Activated CD4-positive, alpha-beta T cell treated with anti-CD3 and anti-CD28 coated beads, Interleukin-2, Interleukin-6, amounts not matched to agents 100 ng/mL and 50 ng/mL, durations not matched to agents 16 hours and 8 hours (primary cell): ENCODE results near the gene SLC43A2.
A peak's percentile ranks its signal among the peaks of the same experiment; 100 is the strongest.

ENCODE experiments used
- DNase-seq: peaks from one replicate; pipeline ENCODE4 v3.0.0-alpha.2; 2020

Gene SLC43A2

DNA sequence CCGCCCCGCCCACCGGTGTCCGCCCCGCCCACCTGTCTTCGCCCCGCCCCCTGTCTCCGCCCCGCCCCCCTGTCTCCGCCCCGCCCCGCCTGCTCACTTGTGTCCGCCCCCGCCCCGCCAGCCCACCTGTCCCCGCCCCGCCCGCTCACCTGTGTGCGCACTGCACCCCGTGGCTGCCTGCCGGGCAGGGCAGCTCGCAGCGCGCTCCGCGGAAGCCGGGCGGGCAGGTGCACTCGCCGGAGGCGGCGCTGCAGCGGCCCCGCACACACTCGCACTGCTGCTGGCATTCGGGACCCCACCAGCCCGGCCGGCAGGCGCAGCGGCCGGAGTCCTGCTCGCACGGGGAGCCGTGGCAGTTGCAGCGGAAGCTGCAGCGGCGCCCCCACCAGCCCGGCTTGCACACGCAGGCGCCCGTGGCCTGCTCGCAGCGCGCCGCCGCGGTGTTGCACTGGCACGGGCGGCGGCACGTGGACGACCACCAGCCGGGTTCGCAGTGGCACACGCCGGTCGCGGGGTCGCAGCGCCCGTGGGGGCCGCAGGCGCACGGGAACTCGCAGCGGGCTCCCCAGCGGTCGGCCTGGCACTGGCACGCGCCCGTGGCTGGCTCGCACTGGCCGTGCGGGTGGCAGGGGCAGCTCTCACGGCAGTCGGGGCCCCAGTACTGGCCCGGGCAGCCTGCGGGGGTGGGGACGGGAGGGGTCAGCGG lies 14.8 kb upstream of the SLC43A2 start:
- DNase-seq: peak; percentile 27

DNA sequence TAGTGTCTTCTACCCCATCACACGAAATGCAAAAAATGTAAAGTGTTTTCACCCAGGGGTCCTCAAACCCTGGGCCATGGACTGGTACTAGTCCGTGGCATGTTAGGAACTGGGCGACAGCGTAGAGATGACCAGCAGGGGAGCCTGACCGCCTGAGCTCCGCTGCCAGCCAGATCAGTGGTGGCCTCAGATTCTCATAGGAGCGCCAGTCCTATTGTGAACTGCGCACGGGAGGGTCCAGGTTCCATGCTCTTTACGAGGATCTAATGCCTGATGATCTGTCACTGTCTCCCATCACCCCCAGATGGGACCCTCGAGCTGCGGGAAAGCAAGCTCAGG lies 12.4 kb upstream of the SLC43A2 start:
- DNase-seq: no peak

DNA sequence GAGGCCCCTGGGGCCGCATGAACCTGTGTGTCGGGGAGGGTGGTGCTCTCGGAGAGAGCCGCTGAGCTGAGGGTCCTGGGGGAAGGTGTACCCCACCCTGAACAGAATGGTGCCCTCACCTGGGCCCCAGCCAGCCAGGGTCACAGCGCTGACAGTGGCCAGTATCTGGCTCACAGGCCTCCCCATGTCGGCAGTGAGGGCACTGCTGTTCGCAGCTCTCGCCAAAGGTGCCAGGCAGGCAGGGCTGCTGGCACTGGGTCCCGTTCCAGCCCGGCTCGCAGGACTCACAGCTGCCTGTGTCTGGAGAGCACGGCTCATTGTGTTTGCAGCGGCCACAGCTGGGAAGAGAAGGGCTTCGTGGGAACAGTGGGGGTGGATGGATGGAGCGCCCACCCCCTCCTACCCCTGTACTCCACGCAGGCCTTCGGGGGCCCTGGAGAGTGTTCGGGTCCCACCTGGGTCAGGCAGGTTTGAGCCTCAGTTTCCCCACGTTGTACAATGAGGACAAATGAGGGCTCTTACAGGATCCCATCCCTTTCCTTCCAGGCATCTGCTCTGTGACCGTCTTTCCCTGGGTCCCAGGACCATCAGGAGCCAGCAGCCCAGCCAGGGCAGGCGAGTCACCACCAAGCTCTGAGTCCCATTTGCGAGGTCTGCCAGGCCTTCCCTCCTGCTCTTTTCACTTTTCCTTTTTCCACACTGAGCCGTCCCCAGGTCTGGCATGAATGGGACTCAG lies 11.9 kb upstream of the SLC43A2 start:
- no peak for DNase-seq

DNA sequence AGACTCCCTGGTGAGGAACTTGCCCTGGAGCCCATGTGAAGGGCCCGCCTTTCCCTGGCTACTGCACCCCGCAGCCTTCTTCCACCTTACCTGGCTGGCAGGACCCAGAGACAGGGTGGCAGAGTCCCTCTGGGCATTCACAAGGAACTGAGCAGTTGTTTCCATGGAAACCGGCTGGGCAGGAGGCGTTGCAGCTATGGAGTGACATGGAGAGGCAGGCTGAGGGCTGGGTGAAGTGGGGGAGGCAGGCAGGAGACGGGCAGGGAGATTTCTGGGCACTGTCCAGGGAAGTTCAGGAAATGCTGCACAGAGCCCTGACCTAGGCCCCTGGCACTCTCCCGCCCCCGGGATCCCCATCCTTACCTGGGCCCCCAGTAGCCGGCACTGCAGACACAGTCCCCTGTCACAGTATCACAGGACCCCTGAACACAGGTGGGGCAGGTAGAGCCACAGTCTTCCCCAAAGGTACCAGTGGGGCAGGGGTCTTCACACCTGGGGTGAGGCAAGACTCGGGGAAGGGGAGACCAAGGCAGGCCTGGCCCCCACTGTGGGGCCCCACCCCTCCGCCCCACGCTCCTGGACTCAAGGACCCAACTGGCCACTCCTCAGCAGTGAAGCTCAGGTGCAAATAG lies 11.0 kb upstream of the SLC43A2 start:
- no peak for DNase-seq

DNA sequence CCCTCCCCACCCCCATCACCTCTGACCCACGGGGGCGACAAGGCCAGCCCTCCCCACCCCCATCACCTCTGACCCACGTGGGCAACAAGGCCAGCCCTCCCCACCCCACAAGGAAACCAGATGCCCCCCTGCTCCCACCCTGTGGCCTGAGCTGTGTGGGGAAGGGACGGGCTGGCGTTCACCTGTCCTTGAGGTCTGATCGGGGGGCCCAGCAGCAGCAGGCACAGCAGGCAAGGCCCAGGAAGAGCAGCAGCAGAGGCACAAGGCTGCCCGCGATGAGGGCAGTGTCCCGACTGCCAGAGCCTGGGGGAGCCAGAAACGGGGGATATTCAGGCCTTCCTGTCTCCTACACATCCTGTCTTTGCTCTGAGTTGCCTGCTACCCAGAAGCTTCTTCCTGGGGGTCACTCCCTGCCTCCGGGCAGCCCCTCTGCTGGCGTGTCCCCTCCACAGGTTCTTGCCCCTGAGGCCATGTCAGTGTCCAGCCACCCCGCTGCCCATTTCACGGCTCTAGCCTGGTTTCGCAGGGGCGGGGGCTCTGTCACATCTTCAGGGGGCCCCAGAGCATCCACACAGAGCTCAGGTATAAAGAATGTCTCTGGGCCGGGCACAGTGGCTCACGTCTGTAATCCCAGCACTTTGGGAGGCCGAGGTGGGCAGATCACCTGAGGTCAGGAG lies 10.1 kb upstream of the SLC43A2 start:
- DNase-seq: no peak

DNA sequence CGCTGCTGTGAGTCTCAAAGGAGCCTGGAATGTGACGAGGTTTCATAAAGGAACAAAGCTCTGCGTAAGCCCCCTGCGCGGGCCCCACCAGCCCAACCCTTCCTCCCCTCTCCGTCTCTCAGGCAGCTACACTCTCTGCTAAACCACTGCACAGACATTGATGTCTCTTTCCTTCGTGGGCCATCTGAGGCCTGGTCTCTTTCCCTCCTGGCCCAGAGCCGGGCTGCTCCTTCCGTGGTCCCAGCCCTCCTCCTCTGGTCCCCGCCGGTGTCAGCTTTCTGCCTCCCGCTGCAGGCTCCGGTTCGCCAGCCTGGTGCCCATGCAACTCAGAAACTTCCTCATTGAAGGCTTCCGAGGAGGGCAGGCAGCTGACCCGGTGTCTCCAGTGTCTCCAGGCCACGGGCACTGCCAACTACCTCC lies 9.5 kb upstream of the SLC43A2 start:
- DNase-seq: no peak

DNA sequence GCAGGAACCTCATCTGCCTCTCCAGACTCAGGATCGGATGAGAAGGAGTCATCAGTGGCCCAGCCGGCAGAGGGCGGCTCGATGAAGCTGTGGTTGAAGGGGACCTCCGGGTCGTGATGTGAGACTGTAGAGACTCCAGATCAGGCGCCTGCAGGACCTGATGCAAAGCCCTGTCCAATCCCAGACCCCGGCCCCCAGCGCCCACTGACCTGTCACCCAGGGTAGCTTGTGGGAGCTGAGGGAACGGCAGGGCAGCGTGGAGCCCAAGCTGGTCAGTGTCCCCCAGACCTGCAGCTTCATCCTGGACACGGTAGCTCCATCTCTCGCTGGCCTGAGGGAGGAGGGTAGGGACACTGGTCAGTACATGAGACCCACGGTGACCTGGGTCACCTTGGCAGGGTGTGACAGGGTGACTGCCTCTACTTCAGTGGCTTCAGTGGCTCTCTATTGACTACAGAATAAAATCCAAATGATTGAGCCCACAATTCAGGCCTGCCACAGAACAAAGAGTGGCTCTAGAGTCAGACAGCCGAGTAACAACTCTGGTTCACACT lies 8.2 kb upstream of the SLC43A2 start:
- no peak for DNase-seq

DNA sequence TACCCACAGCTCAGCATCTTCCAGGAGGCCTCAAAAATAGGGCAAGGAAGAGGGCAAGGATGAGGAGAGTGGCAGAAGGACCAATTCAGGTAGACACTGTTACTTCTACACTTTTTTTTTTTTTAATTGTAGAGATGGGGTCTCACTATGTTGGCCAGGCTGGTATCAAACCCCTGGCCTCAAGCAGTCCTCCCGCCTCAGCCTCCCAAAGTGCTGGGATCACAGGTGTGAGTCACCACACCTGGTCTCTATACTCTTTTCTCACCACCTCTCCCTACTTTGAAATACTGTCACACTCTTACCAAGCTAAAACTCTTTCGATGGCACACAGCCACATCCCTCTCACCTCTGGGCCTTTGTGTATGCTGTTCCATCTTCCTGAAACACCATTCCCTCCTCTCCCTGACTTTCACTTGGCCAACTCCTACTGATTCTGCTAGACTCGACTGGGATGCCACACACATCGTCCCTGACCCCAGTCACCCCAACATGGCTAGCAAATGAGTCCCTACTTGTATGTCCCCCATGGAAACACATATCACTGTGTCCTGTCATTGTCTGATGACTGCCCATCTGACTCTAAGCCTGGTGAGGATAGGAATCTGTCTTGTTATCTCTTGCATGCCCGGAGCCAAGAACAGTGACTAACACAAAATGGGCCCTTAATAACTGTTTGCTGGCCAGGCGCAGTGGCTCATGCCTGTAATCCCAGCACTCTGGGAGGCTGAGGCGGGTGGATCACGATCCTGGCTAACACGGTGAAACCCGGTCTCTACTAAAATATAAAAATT lies 7.2 kb upstream of the SLC43A2 start:
- no peak for DNase-seq

DNA sequence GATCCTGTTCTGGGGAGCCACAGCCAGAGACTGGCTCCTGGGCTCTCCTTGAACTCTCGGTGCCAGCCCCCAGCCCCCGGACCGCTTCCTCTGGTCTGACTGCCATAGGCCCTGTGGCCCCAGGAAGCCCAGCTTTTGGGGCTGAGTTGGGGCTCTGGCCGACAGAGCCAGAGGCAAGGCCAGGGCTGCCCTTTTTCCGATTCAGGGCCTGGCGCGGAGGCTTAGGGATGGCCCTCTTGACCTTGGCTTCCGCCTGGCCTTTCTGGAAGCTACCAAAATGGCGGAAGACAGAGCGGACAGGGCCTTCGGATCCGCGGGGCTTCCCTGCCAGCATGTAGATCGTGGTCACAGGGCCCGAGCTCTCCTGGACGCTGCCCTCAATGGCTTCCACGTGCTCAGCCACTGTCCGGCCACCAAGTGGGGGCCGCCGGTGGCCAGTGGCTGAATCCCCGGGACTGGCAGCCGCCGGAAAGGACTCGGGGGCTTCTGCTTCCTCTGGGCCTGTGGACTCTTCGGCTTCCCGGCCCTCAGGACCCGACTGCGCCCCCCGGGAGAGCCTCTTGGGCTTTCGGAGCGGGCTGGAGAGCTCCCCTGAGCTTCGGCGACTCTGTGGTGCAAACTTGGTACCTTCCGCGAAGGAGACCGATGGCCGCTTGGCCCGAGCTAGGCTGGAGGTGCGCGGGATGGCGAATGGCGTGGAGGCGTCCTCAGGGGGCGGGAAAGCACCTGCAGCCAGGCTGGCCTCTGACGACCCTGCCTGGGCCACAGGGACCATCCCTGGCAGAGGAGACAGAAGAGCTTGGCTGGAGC lies 6.4 kb upstream of the SLC43A2 start:
- no peak for DNase-seq

DNA sequence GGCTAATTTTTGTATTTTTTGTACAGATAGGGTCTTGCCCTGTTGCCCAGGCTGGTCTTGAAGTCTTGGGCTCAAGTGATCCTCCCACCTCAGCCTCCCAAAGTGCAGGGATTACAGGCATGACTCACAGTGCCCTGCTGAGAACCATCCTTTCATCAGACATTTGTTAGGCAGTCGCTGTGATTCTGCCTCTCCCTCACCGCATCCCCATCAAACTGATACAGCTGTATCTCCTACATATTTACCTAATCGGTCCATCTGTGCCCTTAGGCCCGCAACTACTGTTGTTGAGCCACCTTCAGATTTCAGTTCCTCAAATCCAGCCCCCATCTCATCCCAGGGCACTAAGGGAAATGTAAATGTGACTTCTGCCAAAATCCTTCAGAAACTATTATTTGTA lies 2.0 kb upstream of the SLC43A2 start:
- no peak for DNase-seq

DNA sequence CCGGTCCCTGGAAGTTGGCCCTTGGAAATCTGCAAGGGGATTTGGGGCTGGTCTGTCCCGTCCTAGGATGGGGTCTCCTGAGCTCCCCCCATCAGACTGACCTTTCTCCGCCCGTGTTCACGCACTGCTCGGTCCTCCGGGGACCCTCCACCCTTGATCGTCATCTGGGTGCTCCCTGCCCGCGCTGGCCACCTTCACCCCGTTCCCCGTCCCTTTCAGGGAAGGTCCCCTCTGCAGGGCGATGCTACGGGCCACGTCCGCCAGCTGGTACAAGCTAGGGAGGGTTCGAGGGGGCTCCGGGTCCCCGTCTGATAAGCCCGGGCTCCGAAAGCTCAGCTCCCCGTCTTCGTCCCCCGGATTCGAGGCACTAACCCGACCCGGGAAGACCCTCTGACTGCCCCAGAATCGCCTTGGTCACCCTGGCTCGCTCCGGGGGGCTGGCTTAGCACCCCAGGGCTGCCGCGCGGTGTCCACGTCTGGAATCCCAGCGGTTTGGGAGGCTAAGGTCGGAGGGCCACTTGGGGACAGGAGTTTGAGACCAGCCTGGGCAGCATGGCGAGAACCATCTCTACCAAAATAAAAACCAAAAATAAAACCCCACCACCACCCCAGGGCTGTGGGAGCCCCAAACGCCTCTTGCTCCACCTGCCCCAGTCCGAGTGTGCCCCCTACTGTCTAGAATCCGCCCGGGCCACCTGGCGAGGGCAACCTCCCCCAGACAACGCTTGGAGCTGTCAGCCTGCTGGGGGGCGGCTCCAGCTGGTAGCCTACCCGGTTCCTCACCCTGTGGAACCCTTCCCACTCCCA lies 1.1 kb upstream of the SLC43A2 start:
- DNase-seq: peak; percentile 85

DNA sequence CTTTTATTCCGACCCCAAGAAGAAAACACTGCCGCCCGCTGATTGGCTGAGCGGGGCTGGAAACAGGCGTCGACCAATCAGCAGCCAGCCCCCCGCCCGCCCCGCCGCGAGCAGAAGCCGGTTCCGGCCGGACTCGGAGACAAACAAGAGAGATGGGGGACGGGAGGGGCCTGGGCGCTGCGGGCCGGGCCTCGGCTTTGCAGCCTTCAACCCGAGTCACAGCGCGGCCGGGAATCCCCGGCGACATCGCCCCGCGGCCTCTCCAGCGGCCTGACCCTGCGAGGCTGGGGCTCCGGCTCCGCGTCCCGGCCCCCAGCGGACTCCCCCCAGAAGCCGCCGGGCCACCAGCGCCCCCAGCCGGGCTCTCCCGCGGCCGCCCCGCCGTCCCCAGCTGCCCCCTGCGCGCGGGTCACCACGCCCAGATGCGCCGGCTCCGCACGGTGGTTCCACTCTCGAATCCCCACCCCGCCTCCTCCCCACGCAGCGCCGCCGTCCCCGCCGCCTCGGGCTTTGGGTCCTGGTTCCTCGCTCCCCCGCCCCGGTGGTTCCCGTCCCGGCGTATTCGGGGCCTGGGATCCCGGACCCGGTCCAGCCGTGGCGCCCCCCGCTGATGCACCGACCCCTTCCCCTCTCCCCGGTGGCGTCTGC lies 346 bp upstream of the SLC43A2 start:
- DNase-seq: peak; percentile 94

DNA sequence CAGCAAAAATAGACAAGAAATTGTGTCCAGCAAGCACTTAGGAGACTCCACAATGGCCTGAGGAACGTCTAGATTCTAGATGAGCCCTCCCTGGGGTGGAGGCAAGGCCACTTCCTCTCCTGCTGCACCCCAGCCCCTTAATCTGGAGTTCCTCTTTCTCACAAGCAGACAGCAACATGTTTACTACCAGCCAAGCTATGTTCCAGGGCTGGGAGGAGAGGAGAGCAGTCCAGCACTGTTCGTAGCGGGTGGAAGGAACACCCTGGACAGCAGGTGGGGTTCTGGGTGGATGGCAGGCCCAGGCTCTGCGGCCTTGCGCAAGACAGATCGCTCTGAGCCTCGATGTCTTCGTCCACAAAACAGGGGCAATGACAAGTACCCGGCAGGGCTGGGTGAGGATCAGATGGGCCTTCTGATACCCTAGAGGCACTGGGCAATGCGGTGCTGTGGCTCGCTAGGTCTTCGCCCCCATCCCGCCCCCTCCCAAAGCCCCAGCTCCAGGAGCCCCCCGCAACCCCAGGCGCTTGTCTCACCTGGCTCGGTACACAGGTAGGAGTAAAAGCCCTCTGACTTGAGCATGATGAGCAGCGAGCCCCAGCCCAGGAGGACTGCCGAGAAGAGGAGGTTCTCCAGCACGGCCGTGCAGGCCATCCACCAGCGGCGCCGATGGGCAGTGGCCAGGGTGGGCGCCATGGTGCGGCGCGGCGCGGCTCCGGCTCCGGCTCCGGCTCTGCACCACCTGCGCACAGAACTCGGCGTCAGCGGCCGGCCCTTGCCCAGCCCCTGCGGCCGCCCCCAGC lies 1.3 kb downstream of the SLC43A2 start:
- DNase-seq: no peak

DNA sequence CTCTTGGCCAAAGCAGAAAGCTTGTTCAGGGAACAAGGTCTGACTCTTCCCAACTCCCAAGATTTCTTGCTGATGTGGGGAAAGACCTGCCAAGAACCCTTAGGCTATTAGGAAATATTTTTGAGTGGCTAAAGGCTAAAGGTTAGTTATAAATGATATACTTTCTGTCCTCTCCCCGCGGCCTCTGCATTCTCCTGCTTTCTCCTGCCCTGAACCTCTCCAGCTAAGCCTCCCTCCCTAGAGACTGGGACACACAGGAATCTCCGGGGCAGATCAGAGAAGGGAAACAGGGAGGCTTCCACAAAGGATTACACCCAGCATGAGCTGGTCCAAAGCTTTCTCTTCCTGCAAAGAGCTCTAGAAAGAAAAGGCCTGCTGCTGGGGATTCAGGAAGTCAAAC lies 2.3 kb downstream of the SLC43A2 start:
- DNase-seq: no peak

DNA sequence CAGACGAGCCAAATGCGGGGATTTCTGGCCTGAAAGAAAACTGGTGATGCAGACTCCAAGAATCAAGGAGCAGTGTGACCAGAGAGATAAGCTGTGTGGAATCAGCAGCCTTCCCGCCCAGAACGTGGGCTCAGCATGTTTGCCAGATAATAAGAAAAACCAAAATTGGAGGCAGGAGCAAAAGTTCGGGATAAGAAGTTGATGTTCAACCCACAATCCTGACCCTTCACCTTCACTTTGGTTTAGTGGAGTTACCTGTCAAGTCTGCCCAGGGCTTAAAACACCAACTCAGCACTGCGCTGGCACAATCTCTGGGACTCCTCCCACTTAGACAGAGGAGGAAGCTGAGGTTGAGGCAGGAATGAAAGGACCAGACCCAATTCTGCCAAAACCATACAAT lies 3.1 kb downstream of the SLC43A2 start:
- no peak for DNase-seq

DNA sequence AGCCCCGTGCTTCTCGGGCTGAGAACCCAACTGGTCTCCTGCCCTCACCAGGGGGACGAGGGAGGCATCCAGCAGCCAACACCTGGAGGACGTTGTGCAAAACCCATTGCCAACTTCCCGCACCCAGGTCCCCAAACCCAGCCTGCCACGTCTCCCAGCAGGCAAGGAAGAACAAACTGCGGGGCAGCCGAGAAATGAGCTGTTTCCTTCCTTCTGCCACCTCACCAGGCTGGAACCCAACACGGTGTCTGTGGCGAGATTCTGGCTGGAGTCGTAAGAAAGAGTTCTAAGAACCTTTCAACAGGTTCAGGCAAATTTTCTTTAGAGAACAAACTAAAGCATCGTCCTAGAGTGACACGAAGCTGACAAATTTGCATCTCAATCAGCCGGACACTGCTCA lies 3.6 kb downstream of the SLC43A2 start:
- no peak for DNase-seq

DNA sequence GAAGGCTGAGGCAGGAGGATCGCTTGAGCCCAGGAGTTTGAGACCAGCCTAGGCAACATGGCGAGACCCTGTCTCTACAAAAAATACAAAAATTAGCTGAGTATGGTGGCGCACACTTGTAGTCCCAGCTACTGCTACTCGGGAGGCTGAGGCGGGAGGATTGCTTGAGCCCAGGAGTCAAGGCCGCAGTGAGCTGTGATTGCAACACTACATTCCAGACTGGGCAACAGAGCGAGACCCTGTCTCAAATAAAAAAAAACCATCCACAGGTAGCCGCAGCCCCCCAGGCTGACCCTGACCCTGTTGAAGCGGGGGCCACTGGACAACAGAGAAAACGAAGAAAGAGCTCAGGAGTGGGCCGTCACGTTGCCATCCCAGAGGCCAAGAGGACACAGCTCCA lies 4.0 kb downstream of the SLC43A2 start:
- DNase-seq: no peak

DNA sequence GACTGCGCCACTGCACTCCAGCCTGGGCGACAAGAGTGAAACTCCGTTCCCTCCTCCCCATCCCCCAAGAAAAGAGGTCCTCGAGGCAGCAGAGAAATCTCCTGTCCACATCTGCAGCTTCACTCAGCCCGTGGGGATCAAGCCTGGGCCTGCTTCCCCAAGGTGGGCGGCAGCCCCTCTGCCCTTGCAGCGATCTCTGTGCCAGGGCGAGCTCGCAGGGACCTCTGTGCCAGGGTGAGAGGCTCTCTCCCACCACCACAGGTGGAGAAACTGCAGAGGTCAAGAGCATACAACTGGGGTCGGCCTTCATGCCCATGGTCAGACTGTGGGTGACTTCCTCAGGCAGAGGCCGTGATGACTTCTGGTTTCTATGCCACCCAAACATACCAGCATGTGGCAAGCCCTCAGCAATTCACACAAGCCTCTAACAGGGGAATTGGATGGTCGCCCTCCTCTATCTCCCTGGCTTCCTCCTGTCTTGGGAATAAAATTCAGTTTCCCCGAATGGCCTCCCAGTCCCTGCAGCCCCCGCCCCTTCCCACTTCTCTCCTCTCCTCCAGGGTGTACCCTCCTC lies 5.5 kb downstream of the SLC43A2 start:
- DNase-seq: no peak
